ENCODE results near the gene TMEM41B.
"Not testable (repeated sequence)": the region's sequence is repeated elsewhere in the genome, so short reads cannot be mapped to it uniquely, and the experiment has no call there.

TMEM41B gene

DNA sequence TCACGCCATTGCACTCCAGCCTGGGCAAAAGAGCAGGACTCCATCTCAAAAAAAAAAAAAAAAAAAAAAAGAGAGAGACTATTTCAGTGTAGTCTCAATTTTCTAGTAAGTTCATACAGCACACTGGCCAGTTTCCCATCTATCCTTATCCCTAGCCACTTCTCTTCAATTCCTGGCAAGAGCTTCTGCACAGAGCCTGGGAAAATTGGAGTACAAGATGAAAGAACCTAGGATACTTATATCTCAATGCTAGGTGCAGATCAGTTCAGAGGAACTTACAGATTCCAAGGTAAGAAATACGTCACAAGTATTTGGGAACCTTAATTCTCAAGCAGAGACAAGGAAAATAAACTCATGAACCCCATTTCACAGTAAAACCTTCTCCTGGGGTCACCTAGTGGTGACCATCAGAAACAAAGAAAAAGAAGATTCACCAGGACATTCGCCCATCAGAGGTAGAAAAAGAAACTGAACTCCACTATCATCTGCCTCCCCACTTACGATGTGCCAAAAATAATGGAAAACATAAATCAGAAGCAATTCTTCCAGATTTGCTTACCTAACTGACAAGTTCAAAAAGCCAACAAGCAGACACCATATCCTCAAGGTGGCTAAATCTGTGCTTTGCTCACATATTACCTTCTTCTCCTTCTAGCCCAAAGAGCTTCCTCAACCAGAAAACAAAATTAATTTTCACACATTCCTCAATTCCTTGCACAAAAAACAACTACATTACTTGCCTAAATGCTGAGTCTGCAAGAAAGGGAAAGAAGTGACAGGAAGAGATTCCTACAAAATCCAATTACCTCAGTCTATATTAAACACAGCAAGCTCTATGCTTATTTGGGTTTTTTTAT is 54.2 kb downstream of the TMEM41B start:
- DNase-seq = no peak

DNA sequence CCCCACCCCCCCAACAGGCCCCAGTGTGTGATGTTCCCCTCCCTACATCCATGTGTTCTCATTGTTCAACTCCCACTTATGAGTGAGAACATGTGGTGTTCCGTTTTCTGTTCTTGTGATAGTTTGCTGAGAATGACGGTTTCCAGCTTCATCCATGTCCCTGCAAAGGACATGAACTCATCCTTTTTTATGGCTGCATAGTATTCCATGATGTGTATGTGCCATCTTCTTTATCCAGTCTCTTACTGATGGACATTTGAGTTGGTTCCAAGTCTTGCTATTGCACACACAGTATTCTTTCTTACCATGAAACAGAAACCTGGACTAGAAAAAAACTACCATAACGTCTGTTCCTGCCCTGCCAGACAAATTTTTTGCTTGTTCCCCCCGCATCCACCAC is 56.1 kb downstream of the TMEM41B start:
- not testable (repeated sequence) for DNase-seq

DNA sequence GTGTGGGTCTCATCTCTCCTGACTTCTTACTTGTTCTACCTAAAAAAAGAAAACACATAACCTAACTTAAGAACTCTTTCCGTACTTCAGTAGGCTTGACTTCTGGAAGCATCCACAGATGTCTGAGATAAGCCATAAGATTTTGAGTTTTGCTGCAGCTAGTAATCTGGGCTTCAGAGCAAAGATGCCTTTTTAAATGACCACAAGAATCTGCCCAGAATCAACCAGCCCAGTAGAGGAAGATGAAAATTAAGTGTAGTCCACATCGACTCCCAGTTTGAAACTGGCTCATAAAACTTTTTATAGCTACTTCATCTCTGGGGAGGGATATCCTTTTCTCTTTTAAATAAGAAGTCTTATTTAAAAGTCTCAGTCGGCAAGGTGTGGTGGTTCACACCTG is 60.0 kb downstream of the TMEM41B start:
- DNase-seq = no peak

DNA sequence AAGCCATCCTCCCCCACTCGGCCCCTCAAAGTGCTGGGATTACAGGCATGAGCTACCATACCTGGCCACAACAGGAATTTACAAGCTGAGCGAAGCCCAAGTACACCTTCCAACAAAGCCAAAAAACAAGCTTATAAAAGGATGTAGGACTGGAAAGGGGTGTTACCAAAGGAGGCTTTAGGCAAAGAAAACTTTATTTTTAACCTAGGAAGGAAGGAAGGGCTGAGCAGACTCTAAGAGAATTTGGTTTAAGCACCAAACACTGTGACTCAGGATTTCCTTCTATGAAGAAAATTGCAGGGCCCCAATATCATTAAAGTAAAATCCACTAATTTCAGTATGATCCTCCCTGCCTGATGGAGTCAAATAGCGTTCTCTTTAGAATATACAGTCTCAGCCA is 61.3 kb downstream of the TMEM41B start:
- DNase-seq = no peak

DNA sequence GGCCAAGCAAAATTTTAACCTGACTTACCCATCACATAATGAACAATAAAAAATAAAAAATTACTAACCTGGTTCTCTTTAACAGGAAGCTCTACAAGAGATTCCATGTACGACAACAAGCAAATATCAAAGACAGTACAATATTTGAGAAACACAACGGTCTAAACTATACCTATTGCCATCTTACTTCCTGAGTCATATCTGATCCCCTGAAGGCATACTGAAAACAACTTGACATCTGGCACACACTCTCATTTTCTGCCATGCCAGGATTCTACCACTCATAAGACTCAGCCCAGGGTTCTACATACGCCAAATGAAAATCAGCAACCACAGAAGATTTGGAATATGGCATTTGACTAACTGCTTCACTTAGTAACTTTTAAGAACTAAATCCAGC is 63.1 kb downstream of the TMEM41B start:
- no peak for DNase-seq

DNA sequence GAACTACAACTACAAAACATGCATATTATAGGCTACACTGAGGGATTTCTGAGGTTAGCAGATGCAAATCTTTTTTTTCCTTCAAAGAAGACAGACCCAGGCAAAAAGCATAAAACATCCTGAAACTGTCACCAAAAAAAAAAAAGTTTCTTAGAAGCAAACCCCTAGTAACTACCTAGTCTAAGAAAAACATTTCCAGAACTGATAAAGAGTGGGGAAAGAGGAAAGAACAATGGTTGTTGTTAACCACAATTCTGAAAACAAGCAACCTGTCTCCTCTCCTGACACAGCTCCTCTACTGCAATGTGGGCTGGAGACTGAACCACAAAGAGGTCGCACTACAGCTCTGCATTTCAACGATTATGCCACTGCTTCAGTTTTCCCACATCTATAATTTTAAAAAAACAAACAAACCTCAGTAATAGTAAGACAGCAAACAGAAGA is 64.2 kb downstream of the TMEM41B start:
- DNase-seq = no peak

DNA sequence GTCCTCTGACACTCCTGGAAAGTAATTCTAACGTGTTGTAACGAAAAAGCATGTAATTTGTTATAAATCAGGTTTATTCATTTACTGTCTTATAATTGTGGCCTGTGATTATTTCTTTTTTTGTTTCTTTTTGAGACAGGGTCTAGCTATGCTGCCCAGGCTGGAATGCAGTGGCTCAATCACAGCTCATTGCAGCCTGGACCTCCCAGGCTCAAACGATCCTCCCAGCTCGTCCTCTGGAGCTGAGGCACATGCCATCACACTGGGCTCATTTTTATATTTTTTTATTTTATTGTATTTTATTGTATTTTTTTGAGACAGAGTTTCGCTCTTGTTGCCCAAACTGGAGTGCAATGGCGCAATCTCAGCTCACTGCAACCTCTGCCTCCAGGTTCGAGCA is 65.1 kb downstream of the TMEM41B start:
- no peak for DNase-seq

DNA sequence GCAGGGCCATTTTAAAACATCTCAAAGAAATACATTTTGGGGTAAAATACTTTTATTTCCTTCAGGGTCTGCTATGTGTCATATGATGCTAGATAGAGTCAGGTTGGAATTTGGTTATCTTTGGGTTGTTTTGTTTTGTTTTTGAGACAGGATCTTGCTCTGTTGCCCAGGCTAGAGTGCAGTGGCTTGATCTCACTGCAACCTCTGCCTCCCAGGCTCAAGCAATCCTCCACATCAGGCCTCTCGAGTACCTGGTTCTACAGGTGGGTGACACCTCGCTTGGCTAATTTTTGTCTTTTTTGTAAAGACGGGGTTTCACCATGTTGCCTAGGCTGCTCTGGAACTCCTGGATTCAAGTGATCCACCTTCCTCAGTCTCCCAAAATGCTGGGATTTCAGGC is 66.5 kb downstream of the TMEM41B start:
- DNase-seq = no peak

DNA sequence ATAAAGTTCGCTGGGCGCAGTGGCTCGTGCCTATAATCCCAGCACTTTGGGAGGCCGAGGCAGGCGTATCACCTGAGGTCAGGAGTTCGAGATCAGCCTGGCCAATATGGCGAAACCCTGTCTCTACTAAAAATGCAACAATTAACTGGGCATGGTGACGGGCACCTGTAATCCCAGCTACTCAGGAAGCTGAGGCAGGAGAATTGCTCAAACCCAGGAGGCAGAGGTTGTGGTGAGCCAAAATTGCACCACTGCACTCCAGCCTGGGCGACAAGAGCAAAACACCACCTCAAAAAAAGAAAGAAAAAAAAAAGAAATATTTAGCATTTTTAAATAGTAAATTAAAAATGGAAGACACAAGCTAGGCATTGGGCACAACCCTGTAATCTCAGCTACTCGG is 78.2 kb downstream of the TMEM41B start:
- not testable (repeated sequence) for DNase-seq

DNA sequence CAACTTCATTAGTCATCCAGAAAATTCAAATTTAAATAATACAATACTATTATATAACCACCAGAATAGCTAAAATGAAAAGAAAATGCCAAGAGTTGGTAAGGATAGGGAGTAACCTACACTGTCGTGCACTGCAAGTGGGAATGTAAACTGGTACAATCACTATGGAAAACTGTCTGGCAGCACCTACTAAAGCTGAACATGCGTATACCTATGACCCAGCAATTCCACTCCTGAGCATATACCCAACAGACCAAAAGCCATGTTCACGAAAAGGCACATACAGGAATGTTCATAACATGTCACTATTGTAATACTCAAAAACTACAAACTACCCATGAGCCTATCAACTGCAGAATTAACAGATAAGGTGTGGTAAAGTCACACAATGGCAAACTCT is 81.9 kb downstream of the TMEM41B start:
- DNase-seq = no peak

DNA sequence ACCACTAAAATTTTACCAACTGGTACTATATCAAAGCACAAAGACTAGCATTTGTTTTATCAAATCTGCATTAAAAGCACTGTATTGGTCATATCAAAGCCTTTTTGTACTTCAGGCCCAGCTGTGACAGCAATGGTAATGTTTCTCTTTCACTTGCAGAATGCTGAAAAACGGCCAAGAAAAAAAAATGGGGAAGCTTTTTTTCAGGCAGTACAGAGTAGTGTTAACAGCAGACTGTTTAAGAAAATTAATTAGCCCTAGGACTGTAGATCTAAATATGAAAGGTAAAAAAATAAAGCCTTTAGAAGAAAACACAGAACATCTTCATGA is 82.6 kb downstream of the TMEM41B start:
- no peak for DNase-seq
